Activated CD4-positive, alpha-beta T cell treated with anti-CD3 and anti-CD28 coated beads for 1 hour (primary cell): ENCODE data around the gene ITK.

Source experiments
- DNase-seq: peaks from one replicate; pipeline ENCODE4 v3.0.0-alpha.2; 2020

ITK gene

GRCh38 chr5:157284458-157285212, 104.0 kb downstream of the ITK start:
- no peak for DNase-seq

GRCh38 chr5:157285310-157286035, 104.8 kb downstream of the ITK start:
- no peak for DNase-seq

- no peak for DNase-seq
These were observed 106.1 kb downstream of the ITK start for GRCh38 chr5:157286761-157287211.

- no peak for DNase-seq
These were observed 107.9 kb downstream of the ITK start for GRCh38 chr5:157288405-157289163.

- no peak for DNase-seq
These were observed 108.7 kb downstream of the ITK start for GRCh38 chr5:157289164-157289819.

- no peak for DNase-seq
These were observed 109.7 kb downstream of the ITK start for GRCh38 chr5:157290156-157290980.

GRCh38 chr5:157290981-157291711, 110.5 kb downstream of the ITK start:
- DNase-seq = no peak

GRCh38 chr5:157292599-157292998, 112.0 kb downstream of the ITK start:
- DNase-seq = no peak

GRCh38 chr5:157294407-157295091, 113.9 kb downstream of the ITK start:
- no peak for DNase-seq

GRCh38 chr5:157295247-157295646, 114.6 kb downstream of the ITK start:
- DNase-seq = no peak

GRCh38 chr5:157300564-157300963, 119.9 kb downstream of the ITK start:
- no peak for DNase-seq

- no peak for DNase-seq
These were observed 120.4 kb downstream of the ITK start for GRCh38 chr5:157301066-157301465.

- no peak for DNase-seq
These were observed 122.4 kb downstream of the ITK start for GRCh38 chr5:157303023-157303422.

- no peak for DNase-seq
These were observed 123.2 kb downstream of the ITK start for GRCh38 chr5:157303667-157304327.
